Measurements from ENCODE around the gene CACNA2D3.

Gene CACNA2D3

GRCh38 chr3:54853573-54854404, 731.4 kb downstream of the CACNA2D3 start:
- H3K4me1 ChIP-seq (ENCODE audit: control insufficient read depth, insufficient read depth, low read length, unreplicated experiment), result no peaks in the 10 kb centered on the region
- no peaks in the 10 kb centered on the region for H3K79me2 ChIP-seq (ENCODE audit: control insufficient read depth, insufficient read depth, low read length, unreplicated experiment)
- no peaks in the 10 kb centered on the region for H3K36me3 ChIP-seq (ENCODE audit: insufficient read depth, low read length)
- no peak overlapping the region for H3K27ac ChIP-seq (ENCODE audit: low read depth, low read length)
- H2AFZ ChIP-seq (ENCODE audit: low read length, unreplicated experiment), result peak overlapping the region; percentile 64
- H3K27me3 ChIP-seq (ENCODE audit: insufficient read depth, low read length), result peaks cover 41% of the 10 kb centered on the region
- H3K4me3 ChIP-seq (ENCODE audit: low read depth, low read length), result no peak overlapping the region

DNA sequence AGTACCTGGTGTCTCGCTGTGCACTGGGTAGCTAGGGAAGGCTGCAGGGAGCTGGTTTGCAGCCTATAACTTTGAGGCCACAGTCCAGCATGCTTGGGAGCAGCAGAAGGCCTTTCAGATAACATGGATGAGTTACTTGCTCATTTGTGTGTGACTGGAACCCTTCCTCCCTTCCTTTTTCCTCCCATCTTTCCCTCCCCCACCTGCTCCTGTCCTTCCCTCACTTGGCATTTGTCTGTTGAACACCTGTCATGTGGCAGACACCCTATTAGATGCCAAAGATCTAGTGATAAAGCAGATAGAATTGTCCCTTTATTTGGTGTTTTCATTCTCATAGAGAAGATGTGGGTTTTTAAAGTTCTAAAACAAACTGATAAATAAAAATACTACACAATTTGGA, 733.9 kb downstream of the CACNA2D3 start:
- Histone ChIP-seq H3K36me3 (ENCODE audit: insufficient read depth, low read length) (no peaks in the 10 kb centered on the region), H3K27me3 (ENCODE audit: insufficient read depth, low read length) (peaks cover 25% of the 10 kb centered on the region; the same call in 1 of the 2 replicates), H2AFZ (ENCODE audit: low read length, unreplicated experiment) (no peak overlapping the region), H3K79me2 (ENCODE audit: control insufficient read depth, insufficient read depth, low read length, unreplicated experiment) (no peaks in the 10 kb centered on the region), H3K4me3 (ENCODE audit: low read depth, low read length) (no peak overlapping the region), H3K27ac (ENCODE audit: low read depth, low read length) (no peak overlapping the region), H3K4me1 (ENCODE audit: control insufficient read depth, insufficient read depth, low read length, unreplicated experiment) (no peaks in the 10 kb centered on the region)

- no peak overlapping the region for H3K4me3 ChIP-seq (ENCODE audit: low read depth, low read length)
- H3K36me3 ChIP-seq (ENCODE audit: insufficient read depth, low read length), result no peaks in the 10 kb centered on the region
- H3K27ac ChIP-seq (ENCODE audit: low read depth, low read length), result no peak overlapping the region
- H3K27me3 ChIP-seq (ENCODE audit: insufficient read depth, low read length), result peaks cover 25% of the 10 kb centered on the region; the same call in 1 of the 2 replicates
- H2AFZ ChIP-seq (ENCODE audit: low read length, unreplicated experiment), result no peak overlapping the region
- H3K4me1 ChIP-seq (ENCODE audit: control insufficient read depth, insufficient read depth, low read length, unreplicated experiment), result no peaks in the 10 kb centered on the region
- H3K79me2 ChIP-seq (ENCODE audit: control insufficient read depth, insufficient read depth, low read length, unreplicated experiment), result no peaks in the 10 kb centered on the region
Measured at GRCh38 chr3:54857343-54857742, 735.0 kb downstream of the CACNA2D3 start.

DNA sequence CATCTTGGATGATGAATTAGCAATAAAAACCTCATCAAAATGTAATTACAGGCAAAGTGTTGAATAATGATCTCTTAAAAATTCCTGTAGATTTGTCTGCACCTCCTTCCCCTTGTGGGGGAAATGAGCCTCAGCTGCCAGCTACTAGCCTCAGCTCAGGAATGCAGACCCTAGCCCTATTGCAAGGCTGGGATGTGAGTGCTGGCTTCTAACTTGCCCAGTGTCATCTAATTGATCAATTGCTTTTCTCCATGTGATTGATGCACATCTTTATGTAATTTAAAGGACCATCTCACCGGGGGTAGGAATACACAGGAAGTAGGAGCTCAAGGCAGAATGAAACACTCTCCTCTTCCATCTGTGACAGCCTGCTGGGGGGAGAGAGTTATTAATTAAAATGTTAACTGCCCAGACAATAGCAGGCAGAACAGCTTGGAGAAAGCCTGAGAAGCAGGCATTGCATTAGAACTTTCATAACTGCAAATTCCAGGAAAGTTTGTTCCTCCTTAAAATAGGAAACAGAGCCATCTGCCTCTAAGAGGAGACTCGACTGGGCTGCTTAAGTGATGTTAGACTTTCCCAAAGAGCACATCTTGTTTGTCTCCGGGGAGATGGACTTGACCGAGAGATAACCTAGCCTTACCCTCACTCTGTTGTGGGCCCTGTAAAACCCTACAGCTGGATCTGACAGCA, 735.9 kb downstream of the CACNA2D3 start:
- Histone ChIP-seq H3K4me1 (ENCODE audit: control insufficient read depth, insufficient read depth, low read length, unreplicated experiment) (no peaks in the 10 kb centered on the region), H3K4me3 (ENCODE audit: low read depth, low read length) (no peak overlapping the region), H2AFZ (ENCODE audit: low read length, unreplicated experiment) (no peak overlapping the region), H3K79me2 (ENCODE audit: control insufficient read depth, insufficient read depth, low read length, unreplicated experiment) (no peaks in the 10 kb centered on the region), H3K27ac (ENCODE audit: low read depth, low read length) (no peak overlapping the region), H3K36me3 (ENCODE audit: insufficient read depth, low read length) (no peaks in the 10 kb centered on the region), H3K27me3 (ENCODE audit: insufficient read depth, low read length) (0 out of 2 replicates have a peak, but pooled peaks cover 18% of the 10 kb centered on the region)

DNA sequence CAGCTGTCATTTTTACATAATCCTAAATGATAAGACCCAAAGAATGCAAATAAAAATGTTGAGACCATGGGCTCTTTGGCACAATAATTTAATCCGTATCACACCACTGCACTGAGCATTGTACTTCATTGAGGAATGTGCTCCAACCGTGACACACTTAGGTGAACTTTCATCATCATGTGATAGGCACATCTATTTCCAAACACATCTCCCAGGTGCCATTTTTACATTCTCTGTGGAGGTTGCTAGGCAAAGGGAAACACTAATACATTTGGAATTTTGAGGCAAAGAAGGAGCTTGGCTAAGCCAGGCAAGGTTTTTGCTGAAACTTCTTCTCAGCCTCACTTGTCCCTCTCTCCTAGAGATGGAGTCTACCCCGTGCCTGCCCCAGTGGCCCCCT, 736.8 kb downstream of the CACNA2D3 start:
- no peaks in the 10 kb centered on the region for H3K79me2 ChIP-seq (ENCODE audit: control insufficient read depth, insufficient read depth, low read length, unreplicated experiment)
- no peak overlapping the region for H2AFZ ChIP-seq (ENCODE audit: low read length, unreplicated experiment)
- no peaks in the 10 kb centered on the region for H3K36me3 ChIP-seq (ENCODE audit: insufficient read depth, low read length)
- no peak overlapping the region for H3K4me3 ChIP-seq (ENCODE audit: low read depth, low read length)
- 0 out of 2 replicates have a peak, but pooled peaks cover 14% of the 10 kb centered on the region for H3K27me3 ChIP-seq (ENCODE audit: insufficient read depth, low read length)
- no peak overlapping the region for H3K27ac ChIP-seq (ENCODE audit: low read depth, low read length)
- H3K4me1 ChIP-seq (ENCODE audit: control insufficient read depth, insufficient read depth, low read length, unreplicated experiment), result no peaks in the 10 kb centered on the region

DNA sequence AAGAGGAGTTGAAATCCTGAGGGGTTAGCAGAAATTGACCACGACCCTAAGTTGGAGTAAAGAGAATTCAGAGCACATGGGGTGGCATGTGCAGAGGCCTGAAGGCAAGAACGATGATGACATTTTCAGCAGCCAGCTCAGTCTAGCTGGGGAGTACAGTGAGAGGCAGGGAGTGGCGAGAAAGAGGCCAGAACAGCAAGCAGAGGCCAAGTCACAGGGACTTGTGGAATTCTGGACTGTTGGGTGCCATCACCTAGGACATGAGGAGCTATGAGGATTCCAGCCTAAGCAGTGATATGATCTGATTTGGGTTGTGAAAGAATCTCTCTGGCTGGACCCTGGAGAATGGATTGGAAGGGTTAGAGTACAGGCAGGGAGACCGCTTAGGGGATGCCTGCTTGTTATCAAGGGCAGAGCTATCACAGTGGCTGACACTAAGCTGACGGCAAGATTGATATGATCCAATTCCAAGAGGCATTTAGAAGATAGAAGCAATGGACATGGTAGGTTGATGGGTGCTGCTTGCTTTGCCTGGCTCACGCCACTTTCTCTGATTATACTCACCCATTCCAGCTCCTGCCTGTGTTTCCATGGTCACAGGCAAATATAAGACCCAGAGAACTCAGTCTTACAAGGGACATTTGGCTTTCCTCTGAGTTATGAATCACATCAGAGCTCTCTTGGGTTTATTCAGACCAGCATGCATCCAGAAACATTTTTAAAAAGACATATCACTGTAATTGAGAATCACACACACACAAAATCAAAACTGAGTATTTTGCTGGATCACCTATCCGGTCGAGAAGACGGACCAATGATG, 739.1 kb downstream of the CACNA2D3 start:
- H3K27me3 ChIP-seq (ENCODE audit: insufficient read depth, low read length), result 0 out of 2 replicates have a peak, but pooled peaks cover 14% of the 10 kb centered on the region
- no peaks in the 10 kb centered on the region for H3K4me1 ChIP-seq (ENCODE audit: control insufficient read depth, insufficient read depth, low read length, unreplicated experiment)
- no peak overlapping the region for H3K4me3 ChIP-seq (ENCODE audit: low read depth, low read length)
- H3K79me2 ChIP-seq (ENCODE audit: control insufficient read depth, insufficient read depth, low read length, unreplicated experiment), result no peaks in the 10 kb centered on the region
- H2AFZ ChIP-seq (ENCODE audit: low read length, unreplicated experiment), result no peak overlapping the region
- H3K27ac ChIP-seq (ENCODE audit: low read depth, low read length), result no peak overlapping the region
- no peaks in the 10 kb centered on the region for H3K36me3 ChIP-seq (ENCODE audit: insufficient read depth, low read length)

DNA sequence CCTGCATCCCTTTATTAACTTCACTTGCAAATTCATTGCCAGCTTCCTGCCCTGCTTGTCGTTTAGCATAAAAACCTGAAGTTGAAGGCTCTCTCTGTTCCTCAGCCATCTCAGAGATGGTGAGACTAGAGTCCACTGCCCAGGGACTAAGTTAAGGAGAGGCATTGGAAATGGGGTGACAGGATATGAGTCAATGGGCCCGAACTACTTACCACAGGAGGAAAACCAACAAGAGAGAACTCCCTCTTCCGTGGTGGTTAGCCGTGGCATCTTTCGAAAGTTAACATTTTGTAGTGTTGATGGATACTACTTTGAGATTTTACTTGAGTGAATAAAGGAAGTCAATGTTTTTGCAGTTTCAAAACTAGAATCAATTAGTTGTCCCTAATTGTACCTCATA, 740.2 kb downstream of the CACNA2D3 start:
- H3K27me3 ChIP-seq (ENCODE audit: insufficient read depth, low read length), result 0 out of 2 replicates have a peak, but pooled peaks cover 14% of the 10 kb centered on the region
- H3K79me2 ChIP-seq (ENCODE audit: control insufficient read depth, insufficient read depth, low read length, unreplicated experiment), result no peaks in the 10 kb centered on the region
- no peak overlapping the region for H2AFZ ChIP-seq (ENCODE audit: low read length, unreplicated experiment)
- H3K4me3 ChIP-seq (ENCODE audit: low read depth, low read length), result no peak overlapping the region
- no peak overlapping the region for H3K27ac ChIP-seq (ENCODE audit: low read depth, low read length)
- H3K4me1 ChIP-seq (ENCODE audit: control insufficient read depth, insufficient read depth, low read length, unreplicated experiment), result no peaks in the 10 kb centered on the region
- H3K36me3 ChIP-seq (ENCODE audit: insufficient read depth, low read length), result no peaks in the 10 kb centered on the region

- Histone ChIP-seq H3K27me3 (ENCODE audit: insufficient read depth, low read length) (0 out of 2 replicates have a peak, but pooled peaks cover 10% of the 10 kb centered on the region), H2AFZ (ENCODE audit: low read length, unreplicated experiment) (no peak overlapping the region), H3K4me1 (ENCODE audit: control insufficient read depth, insufficient read depth, low read length, unreplicated experiment) (no peaks in the 10 kb centered on the region), H3K79me2 (ENCODE audit: control insufficient read depth, insufficient read depth, low read length, unreplicated experiment) (no peaks in the 10 kb centered on the region), H3K4me3 (ENCODE audit: low read depth, low read length) (no peak overlapping the region), H3K27ac (ENCODE audit: low read depth, low read length) (no peak overlapping the region), H3K36me3 (ENCODE audit: insufficient read depth, low read length) (no peaks in the 10 kb centered on the region)
Measured at GRCh38 chr3:54863366-54863765, 741.0 kb downstream of the CACNA2D3 start.

- H3K4me1 ChIP-seq (ENCODE audit: control insufficient read depth, insufficient read depth, low read length, unreplicated experiment), result no peaks in the 10 kb centered on the region
Measured at GRCh38 chr3:54863786-54864185, 741.4 kb downstream of the CACNA2D3 start.

DNA sequence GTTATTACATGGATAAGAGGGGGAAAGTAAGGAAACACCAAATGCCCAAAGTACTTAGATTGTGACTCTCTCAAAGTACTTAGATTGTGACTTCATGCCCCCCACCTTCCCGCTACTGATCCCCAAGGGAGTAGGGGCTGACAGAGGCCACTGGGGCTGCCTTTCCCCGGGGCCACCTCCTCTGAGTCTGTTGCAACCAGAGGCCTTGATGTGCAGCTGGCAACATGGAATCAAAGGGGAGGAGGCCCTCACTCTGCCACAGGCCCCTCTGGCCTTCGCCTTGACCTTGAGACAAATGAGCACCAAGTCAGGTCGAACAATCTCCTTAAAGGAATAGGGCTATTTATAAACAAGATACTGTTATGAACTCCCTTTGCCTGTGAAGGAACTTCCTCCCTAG, 743.0 kb downstream of the CACNA2D3 start:
- H3K27me3 ChIP-seq (ENCODE audit: insufficient read depth, low read length), result no peaks in the 10 kb centered on the region
- no peaks in the 10 kb centered on the region for H3K79me2 ChIP-seq (ENCODE audit: control insufficient read depth, insufficient read depth, low read length, unreplicated experiment)
- no peak overlapping the region for H2AFZ ChIP-seq (ENCODE audit: low read length, unreplicated experiment)
- no peak overlapping the region for H3K4me3 ChIP-seq (ENCODE audit: low read depth, low read length)
- no peaks in the 10 kb centered on the region for H3K4me1 ChIP-seq (ENCODE audit: control insufficient read depth, insufficient read depth, low read length, unreplicated experiment)
- H3K36me3 ChIP-seq (ENCODE audit: insufficient read depth, low read length), result no peaks in the 10 kb centered on the region
- no peak overlapping the region for H3K27ac ChIP-seq (ENCODE audit: low read depth, low read length)

More at GRCh38 chr3:54863786-54864185, 741.4 kb downstream of the CACNA2D3 start:
- Histone ChIP-seq H2AFZ (ENCODE audit: low read length, unreplicated experiment) (no peak overlapping the region), H3K4me3 (ENCODE audit: low read depth, low read length) (no peak overlapping the region), H3K36me3 (ENCODE audit: insufficient read depth, low read length) (no peaks in the 10 kb centered on the region), H3K27me3 (ENCODE audit: insufficient read depth, low read length) (0 out of 2 replicates have a peak, but pooled peaks cover 6% of the 10 kb centered on the region), H3K27ac (ENCODE audit: low read depth, low read length) (no peak overlapping the region), H3K79me2 (ENCODE audit: control insufficient read depth, insufficient read depth, low read length, unreplicated experiment) (no peaks in the 10 kb centered on the region)

Measured in ACC112 (cell line).